Keratinocyte (primary cell): Measurements from ENCODE around the gene MICAL2. TPM values are rescaled to one million over a fixed set of nuclear protein-coding genes. Genes with fewer than 3 reads are reported as not detected.

ENCODE experiments used
- DNase-seq: peaks from one replicate; pipeline ENCODE4 v3.0.0-alpha.2; 2011; ENCODE audit warnings: low read depth, missing footprints, low spot score
- FAIRE-seq: peaks from 2 replicates; lab custom pipeline; 2011; peaks lifted over from hg19 to GRCh38; lab: Jason Lieb, UNC
- H2AFZ ChIP-seq: 2 replicates; pipeline ENCODE4 v1.6.0; 2012; ENCODE audit warnings: low read length, control low read depth, inconsistent platforms; ENCODE audit not compliant: control insufficient read depth
- H3K27ac ChIP-seq: 2 replicates; pipeline ENCODE4 v1.5.1; 2011; ENCODE audit warnings: low read length; ENCODE audit not compliant: control insufficient read depth, insufficient read depth
- H3K27me3 ChIP-seq: 3 replicates; pipeline ENCODE4 v1.6.0; 2011; ENCODE audit warnings: low read length; ENCODE audit not compliant: control insufficient read depth, insufficient read depth; ENCODE audit errors: extremely low read depth
- H3K36me3 ChIP-seq, 2 experiments: 2 replicates in 1 of 2; 3 replicates in 1 of 2; pipeline ENCODE4 v1.5.1; 2011; ENCODE audit warnings: low read length in 2 of 2, mild to moderate bottlenecking in 1 of 2; ENCODE audit not compliant: control insufficient read depth in 2 of 2, insufficient read depth in 2 of 2; ENCODE audit errors: extremely low read depth in 1 of 2
- H3K4me1 ChIP-seq: 3 replicates; pipeline ENCODE4 v1.5.1; 2011; ENCODE audit warnings: low read length; ENCODE audit not compliant: control insufficient read depth, insufficient read depth; ENCODE audit errors: extremely low read depth
- H3K4me2 ChIP-seq: 3 replicates; pipeline ENCODE4 v1.6.0; 2011; ENCODE audit warnings: low read depth, low read length; ENCODE audit not compliant: control insufficient read depth, insufficient read depth; ENCODE audit errors: extremely low read depth
- H3K4me3 ChIP-seq, 3 experiments: fragments of 200-600 bp in 1 of 3; sonication (generic) in 1 of 3; 2 replicates in 2 of 3; 3 replicates in 1 of 3; pipeline ENCODE4 v1.5.1; 2011 to 2016; ENCODE audit warnings: low read length in 3 of 3, mild to moderate bottlenecking in 3 of 3, control low read depth in 2 of 3, inconsistent platforms in 1 of 3, low read depth in 1 of 3, mixed read lengths in 1 of 3, mixed run types in 1 of 3, moderate library complexity in 1 of 3; ENCODE audit not compliant: control insufficient read depth in 2 of 3, insufficient read depth in 2 of 3; ENCODE audit errors: extremely low read depth in 1 of 3
- H3K79me2 ChIP-seq: 2 replicates; pipeline ENCODE4 v1.6.0; 2012; ENCODE audit warnings: low read length; ENCODE audit not compliant: control insufficient read depth, insufficient read depth
- H3K9ac ChIP-seq: 3 replicates; pipeline ENCODE4 v1.6.0; 2011; ENCODE audit warnings: low read length; ENCODE audit not compliant: control insufficient read depth, insufficient read depth; ENCODE audit errors: extremely low read depth
- H3K9me1 ChIP-seq: 3 replicates; pipeline ENCODE4 v1.6.0; 2011; ENCODE audit warnings: low read length; ENCODE audit not compliant: control insufficient read depth, insufficient read depth; ENCODE audit errors: extremely low read depth
- H3K9me3 ChIP-seq: 2 replicates; pipeline ENCODE4 v1.5.1; 2012; ENCODE audit warnings: low read depth, low read length; ENCODE audit not compliant: control insufficient read depth
- H4K20me1 ChIP-seq: 3 replicates; pipeline ENCODE4 v1.6.0; 2011; ENCODE audit warnings: low read length; ENCODE audit not compliant: control insufficient read depth, insufficient read depth; ENCODE audit errors: extremely low read depth
- EZH2 ChIP-seq: IDR thresholded peaks from one replicate; pipeline ENCODE4 v1.6.1; 2012; ENCODE audit warnings: inconsistent platforms, mild to moderate bottlenecking, low read length, moderate library complexity
- dilution Hi-C: fragments of 300-500 bp; cut with MboI; formaldehyde crosslinking; loops from one replicate; pipeline ENCODE4 v1.7.0; 2020; ENCODE audit warnings: low sequenced_read_pairs; ENCODE audit not compliant: extremely low pct_ligation_motif_present
- polyA plus RNA-seq, 5 experiments: library from polyadenylated mRNA; depleted of rRNA in 3 of 5; stranded (reverse) in 3 of 5; stranded (forward) in 1 of 5; unstranded in 1 of 5; fragments of >200 nt; gene quantifications; 1 replicate in 1 of 5; 2 replicates in 3 of 5; 3 replicates in 1 of 5; pipeline versions ENCODE4 v1.2.1 to v1.2.3, GENCODE V29; 2011 to 2012; ENCODE audit warnings: missing spikeins in 2 of 5, low read depth in 1 of 5, low replicate concordance in 1 of 5
- TF ChIP-seq, protein P1 (sequence below), 3 experiments: IDR thresholded peaks in 1 of 3; conservative IDR thresholded peaks in 1 of 3; optimal IDR thresholded peaks in 1 of 3; 2 replicates in 2 of 3; 3 replicates in 1 of 3; pipeline versions ENCODE3 to v1.5.1; 2011; ENCODE audit warnings: low read length in 3 of 3, mild to moderate bottlenecking in 3 of 3, moderate library complexity in 2 of 3, control low read depth in 1 of 3, inconsistent platforms in 1 of 3; ENCODE audit not compliant: insufficient read depth in 2 of 3; ENCODE audit errors: extremely low read depth in 1 of 3

The MICAL2 gene
- polyA plus RNA-seq, 1 donor (not counting 4 experiments of a cell fraction or from before 2014, with no cell fraction given): 83.9 TPM

GRCh38 chr11:12150831-12151382 lies 40.5 kb downstream of the MICAL2 start:
- Histone ChIP-seq H3K4me1 (peaks cover 12% of the 10 kb centered on the region), H3K79me2 (peaks cover 74% of the 10 kb centered on the region), H3K4me3 (no peak overlapping the region), H3K9me3 (no peaks in the 10 kb centered on the region), H3K4me2 (no peak overlapping the region), H4K20me1 (peaks cover 10% of the 10 kb centered on the region), H3K36me3 (peaks cover 21 to 49% of the 10 kb centered on the region in 2 experiments), H3K9me1 (peaks cover 2% of the 10 kb centered on the region), H3K27me3 (no peaks in the 10 kb centered on the region), H3K9ac (no peak overlapping the region), H2AFZ (no peak overlapping the region), H3K27ac (no peak overlapping the region)
- dilution Hi-C loops: no loop called here
- TF ChIP-seq, protein P1, sequence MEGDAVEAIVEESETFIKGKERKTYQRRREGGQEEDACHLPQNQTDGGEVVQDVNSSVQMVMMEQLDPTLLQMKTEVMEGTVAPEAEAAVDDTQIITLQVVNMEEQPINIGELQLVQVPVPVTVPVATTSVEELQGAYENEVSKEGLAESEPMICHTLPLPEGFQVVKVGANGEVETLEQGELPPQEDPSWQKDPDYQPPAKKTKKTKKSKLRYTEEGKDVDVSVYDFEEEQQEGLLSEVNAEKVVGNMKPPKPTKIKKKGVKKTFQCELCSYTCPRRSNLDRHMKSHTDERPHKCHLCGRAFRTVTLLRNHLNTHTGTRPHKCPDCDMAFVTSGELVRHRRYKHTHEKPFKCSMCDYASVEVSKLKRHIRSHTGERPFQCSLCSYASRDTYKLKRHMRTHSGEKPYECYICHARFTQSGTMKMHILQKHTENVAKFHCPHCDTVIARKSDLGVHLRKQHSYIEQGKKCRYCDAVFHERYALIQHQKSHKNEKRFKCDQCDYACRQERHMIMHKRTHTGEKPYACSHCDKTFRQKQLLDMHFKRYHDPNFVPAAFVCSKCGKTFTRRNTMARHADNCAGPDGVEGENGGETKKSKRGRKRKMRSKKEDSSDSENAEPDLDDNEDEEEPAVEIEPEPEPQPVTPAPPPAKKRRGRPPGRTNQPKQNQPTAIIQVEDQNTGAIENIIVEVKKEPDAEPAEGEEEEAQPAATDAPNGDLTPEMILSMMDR (optimal IDR thresholded peaks at IDR 0.05 in 1 of 3, IDR thresholded peaks at IDR 0.05 in 1 of 3, conservative IDR thresholded peaks at IDR 0.05 in 1 of 3; ENCODE audit: extremely low read depth in 1 of 3, insufficient read depth in 2 of 3, low read length in 3 of 3): no peak
- TF ChIP-seq EZH2: no peak
- FAIRE-seq (no peak), DNase-seq (no peak)

- Histone ChIP-seq H3K36me3 (peaks cover 27 to 60% of the 10 kb centered on the region in 2 experiments), H3K4me1 (peaks cover 25% of the 10 kb centered on the region), H3K4me2 (no peak overlapping the region), H2AFZ (no peak overlapping the region), H3K4me3 (no peak overlapping the region), H3K27ac (no peak overlapping the region), H4K20me1 (peaks cover 10% of the 10 kb centered on the region), H3K9me3 (no peaks in the 10 kb centered on the region), H3K9ac (no peak overlapping the region), H3K9me1 (peaks cover 2% of the 10 kb centered on the region), H3K27me3 (no peaks in the 10 kb centered on the region), H3K79me2 (peaks cover 84% of the 10 kb centered on the region)
- FAIRE-seq (no peak), DNase-seq (no peak)
- dilution Hi-C loops: no loop called here
- TF ChIP-seq, protein P1 (optimal IDR thresholded peaks at IDR 0.05 in 1 of 3, IDR thresholded peaks at IDR 0.05 in 1 of 3, conservative IDR thresholded peaks at IDR 0.05 in 1 of 3; ENCODE audit: extremely low read depth in 1 of 3, insufficient read depth in 2 of 3, low read length in 3 of 3): no peak
- no peak for TF ChIP-seq EZH2
Observed at GRCh38 chr11:12152321-12152720, 41.9 kb downstream of the MICAL2 start.
